BLaER1 treated with 17β-estradiol and CSF1 and Interleukin-3, amounts not matched to agents 10 nM and 100 nM (cell line): ENCODE results near the gene LAMA2.

Experiments used
- H3K27ac ChIP-seq, 11 experiments: shearing (Covaris generic); formaldehyde crosslinking; 2 replicates each; pipeline ENCODE4 v1.8.1; 2022
- H3K27me3 ChIP-seq, 11 experiments: shearing (Covaris generic); formaldehyde crosslinking; 2 replicates each; pipeline ENCODE4 v1.8.1; 2022
- H3K36me3 ChIP-seq, 11 experiments: shearing (Covaris generic); formaldehyde crosslinking; 2 replicates each; pipeline ENCODE4 v1.8.1; 2022
- H3K4me1 ChIP-seq, 10 experiments: shearing (Covaris generic); formaldehyde crosslinking; 2 replicates each; pipeline ENCODE4 v1.8.1; 2022
- H3K4me2 ChIP-seq, 11 experiments: shearing (Covaris generic); formaldehyde crosslinking; 2 replicates each; pipeline ENCODE4 v1.8.1; 2022
- H3K4me3 ChIP-seq, 10 experiments: shearing (Covaris generic); formaldehyde crosslinking; 2 replicates each; pipeline ENCODE4 v1.8.1; 2022
- H3K9ac ChIP-seq, 11 experiments: shearing (Covaris generic); formaldehyde crosslinking; 2 replicates each; pipeline ENCODE4 v1.8.1; 2022
- H3K9me3 ChIP-seq, 11 experiments: shearing (Covaris generic); formaldehyde crosslinking; replicated peaks in 1 of 11; 2 replicates each; pipeline ENCODE4 v1.8.1; 2022
- H4K20me1 ChIP-seq, 11 experiments: shearing (Covaris generic); formaldehyde crosslinking; 2 replicates each; pipeline ENCODE4 v1.8.1; 2022
- Cebpa-rat ChIP-seq, 11 experiments: shearing (Covaris generic); IDR thresholded peaks; 2 replicates each; pipeline ENCODE4 v1.8.1; 2022

LAMA2 gene

GRCh38 chr6:129516005-129516404 is 633.1 kb downstream of the LAMA2 start:
- Histone ChIP-seq H4K20me1 (no peaks in the 10 kb centered on the region), H3K36me3 (peaks cover 0 to 80% (median 0%) of the 10 kb centered on the region in 11 experiments; a peak in 5 of 22 replicates), H3K9me3 (no peaks in the 10 kb centered on the region), H3K4me1 (peaks cover 0 to 11% (median 7%) of the 10 kb centered on the region in 10 experiments; a peak in 15 of 20 replicates), H3K27ac (no peak overlapping the region), H3K4me2 (no peak overlapping the region), H3K27me3 (no peaks in the 10 kb centered on the region), H3K4me3 (no peak overlapping the region), H3K9ac (no peak overlapping the region)
- no peak for TF ChIP-seq Cebpa-rat (IDR thresholded peaks at IDR 0.05)

GRCh38 chr6:129516787-129517186 is 633.8 kb downstream of the LAMA2 start:
- TF ChIP-seq Cebpa-rat (IDR thresholded peaks at IDR 0.05): no peak
- Histone ChIP-seq H3K4me1 (peaks cover 0 to 3% (median 0%) of the 10 kb centered on the region in 10 experiments; a peak in 4 of 20 replicates), H3K9ac (no peak overlapping the region), H3K9me3 (no peaks in the 10 kb centered on the region), H3K4me3 (no peak overlapping the region), H4K20me1 (no peaks in the 10 kb centered on the region), H3K27ac (no peak overlapping the region), H3K36me3 (peaks cover 0 to 88% (median 0%) of the 10 kb centered on the region in 11 experiments; a peak in 5 of 22 replicates), H3K4me2 (no peak overlapping the region), H3K27me3 (no peaks in the 10 kb centered on the region)

- H3K9ac ChIP-seq: no peak overlapping the region
- no peaks in the 10 kb centered on the region for H4K20me1 ChIP-seq
- TF ChIP-seq Cebpa-rat (IDR thresholded peaks at IDR 0.05): no peak
- H3K4me3 ChIP-seq: no peak overlapping the region
- H3K27ac ChIP-seq: no peak overlapping the region
- peaks cover 0 to 88% (median 0%) of the 10 kb centered on the region in 11 experiments; a peak in 5 of 22 replicates for H3K36me3 ChIP-seq
- H3K4me2 ChIP-seq: no peak overlapping the region
- no peaks in the 10 kb centered on the region for H3K27me3 ChIP-seq
- no peaks in the 10 kb centered on the region for H3K4me1 ChIP-seq
- H3K9me3 ChIP-seq: no peaks in the 10 kb centered on the region
Observed at GRCh38 chr6:129517288-129517687, 634.4 kb downstream of the LAMA2 start.

- no peak for TF ChIP-seq Cebpa-rat (IDR thresholded peaks at IDR 0.05)
- no peak overlapping the region for H3K27ac ChIP-seq
- H3K9ac ChIP-seq: no peak overlapping the region
- no peaks in the 10 kb centered on the region for H3K9me3 ChIP-seq
- H3K4me2 ChIP-seq: no peak overlapping the region
- no peaks in the 10 kb centered on the region for H3K27me3 ChIP-seq
- no peaks in the 10 kb centered on the region for H4K20me1 ChIP-seq
- peaks cover 0 to 86% (median 0%) of the 10 kb centered on the region in 11 experiments; a peak in 5 of 22 replicates for H3K36me3 ChIP-seq
- H3K4me1 ChIP-seq: no peaks in the 10 kb centered on the region
- no peak overlapping the region for H3K4me3 ChIP-seq
Observed at GRCh38 chr6:129519750-129520149, 636.8 kb downstream of the LAMA2 start.

GRCh38 chr6:129521946-129522345 is 639.0 kb downstream of the LAMA2 start:
- Histone ChIP-seq H3K4me2 (no peak overlapping the region), H3K4me3 (no peak overlapping the region), H3K9me3 (no peaks in the 10 kb centered on the region), H4K20me1 (no peaks in the 10 kb centered on the region), H3K9ac (no peak overlapping the region), H3K27ac (no peak overlapping the region), H3K36me3 (peaks cover 0 to 76% (median 0%) of the 10 kb centered on the region in 11 experiments; a peak in 5 of 22 replicates), H3K27me3 (no peaks in the 10 kb centered on the region), H3K4me1 (no peaks in the 10 kb centered on the region)
- no peak for TF ChIP-seq Cebpa-rat (IDR thresholded peaks at IDR 0.05)

- Histone ChIP-seq H3K36me3 (peaks cover 0 to 83% (median 0%) of the 10 kb centered on the region in 11 experiments; a peak in 5 of 22 replicates), H3K9me3 (no peaks in the 10 kb centered on the region), H3K4me2 (no peak overlapping the region), H3K9ac (no peak overlapping the region), H3K27me3 (no peaks in the 10 kb centered on the region), H3K27ac (no peak overlapping the region), H3K4me3 (no peak overlapping the region), H3K4me1 (no peaks in the 10 kb centered on the region), H4K20me1 (no peaks in the 10 kb centered on the region)
- TF ChIP-seq Cebpa-rat (IDR thresholded peaks at IDR 0.05): no peak
Observed at GRCh38 chr6:129523816-129524215, 640.9 kb downstream of the LAMA2 start.

GRCh38 chr6:129525055-129525454 is 642.1 kb downstream of the LAMA2 start:
- Histone ChIP-seq H3K4me1 (no peaks in the 10 kb centered on the region), H3K9me3 (no peaks in the 10 kb centered on the region), H4K20me1 (no peaks in the 10 kb centered on the region), H3K36me3 (peaks cover 0 to 85% (median 0%) of the 10 kb centered on the region in 11 experiments; a peak in 5 of 22 replicates), H3K27ac (no peak overlapping the region), H3K4me2 (no peak overlapping the region), H3K27me3 (no peaks in the 10 kb centered on the region), H3K4me3 (no peak overlapping the region), H3K9ac (no peak overlapping the region)
- no peak for TF ChIP-seq Cebpa-rat (IDR thresholded peaks at IDR 0.05)

- peaks cover 0 to 98% (median 0%) of the 10 kb centered on the region in 11 experiments; a peak in 5 of 22 replicates for H3K36me3 ChIP-seq
- no peak overlapping the region for H3K4me2 ChIP-seq
- H4K20me1 ChIP-seq: no peaks in the 10 kb centered on the region
- H3K4me1 ChIP-seq: no peaks in the 10 kb centered on the region
- H3K4me3 ChIP-seq: no peak overlapping the region
- no peak overlapping the region for H3K27ac ChIP-seq
- no peak for TF ChIP-seq Cebpa-rat (IDR thresholded peaks at IDR 0.05)
- H3K27me3 ChIP-seq: no peaks in the 10 kb centered on the region
- peaks cover 0 to 4% (median 0%) of the 10 kb centered on the region in 11 experiments; a peak in 1 of 22 replicates for H3K9me3 ChIP-seq
- H3K9ac ChIP-seq: no peak overlapping the region
Observed at GRCh38 chr6:129534926-129535325, 652.0 kb downstream of the LAMA2 start.

- H3K9ac ChIP-seq: no peak overlapping the region
- H3K9me3 ChIP-seq: peaks cover 0 to 4% (median 0%) of the 10 kb centered on the region in 11 experiments; a peak in 1 of 22 replicates
- H3K27ac ChIP-seq: no peak overlapping the region
- no peak overlapping the region for H3K4me2 ChIP-seq
- H3K4me1 ChIP-seq: no peaks in the 10 kb centered on the region
- TF ChIP-seq Cebpa-rat (IDR thresholded peaks at IDR 0.05): no peak
- no peak overlapping the region for H3K4me3 ChIP-seq
- peaks cover 0 to 98% (median 0%) of the 10 kb centered on the region in 11 experiments; a peak in 5 of 22 replicates for H3K36me3 ChIP-seq
- no peaks in the 10 kb centered on the region for H4K20me1 ChIP-seq
- no peaks in the 10 kb centered on the region for H3K27me3 ChIP-seq
Observed at GRCh38 chr6:129536271-129536670, 653.3 kb downstream of the LAMA2 start.

GRCh38 chr6:129539032-129539431 is 656.1 kb downstream of the LAMA2 start:
- H3K27me3 ChIP-seq: no peaks in the 10 kb centered on the region
- no peaks in the 10 kb centered on the region for H4K20me1 ChIP-seq
- H3K4me1 ChIP-seq: peaks cover 0 to 3% (median 0%) of the 10 kb centered on the region in 10 experiments; a peak in 4 of 20 replicates
- H3K27ac ChIP-seq: no peak overlapping the region
- H3K36me3 ChIP-seq: peaks cover 0 to 81% (median 0%) of the 10 kb centered on the region in 11 experiments; a peak in 5 of 22 replicates
- no peaks in the 10 kb centered on the region for H3K9me3 ChIP-seq
- H3K4me3 ChIP-seq: no peak overlapping the region
- H3K9ac ChIP-seq: no peak overlapping the region
- H3K4me2 ChIP-seq: no peak overlapping the region
- no peak for TF ChIP-seq Cebpa-rat (IDR thresholded peaks at IDR 0.05)
